ENCODE data around the gene ADD1.

The ADD1 gene

GRCh38 chr4:2923668-2924173 is 80.1 kb downstream of the ADD1 start:
- TF ChIP-seq CTCF (IDR thresholded peaks at IDR 0.05; ENCODE audit: low read depth, low read length, missing control alignments), result no peak
- no peak for DNase-seq (ENCODE audit: extremely low read depth, low read depth)
- no peak overlapping the region for H3K4me3 ChIP-seq (replicated peaks; ENCODE audit: low read depth, low read length)

- H3K4me3 ChIP-seq (replicated peaks; ENCODE audit: low read depth, low read length), result no peak overlapping the region
- no peak for TF ChIP-seq CTCF (IDR thresholded peaks at IDR 0.05; ENCODE audit: low read depth, low read length, missing control alignments)
- no peak for DNase-seq (ENCODE audit: extremely low read depth, low read depth)
These were observed 80.6 kb downstream of the ADD1 start for GRCh38 chr4:2924286-2924685.

GRCh38 chr4:2924765-2925301 is 81.2 kb downstream of the ADD1 start:
- no peak overlapping the region for H3K4me3 ChIP-seq (replicated peaks; ENCODE audit: low read depth, low read length)
- DNase-seq (ENCODE audit: extremely low read depth, low read depth), result no peak
- TF ChIP-seq CTCF (IDR thresholded peaks at IDR 0.05; ENCODE audit: low read depth, low read length, missing control alignments), result no peak

GRCh38 chr4:2925496-2925895 is 81.9 kb downstream of the ADD1 start:
- DNase-seq (ENCODE audit: extremely low read depth, low read depth), result no peak
- no peak for TF ChIP-seq CTCF (IDR thresholded peaks at IDR 0.05; ENCODE audit: low read depth, low read length, missing control alignments)
- no peak overlapping the region for H3K4me3 ChIP-seq (replicated peaks; ENCODE audit: low read depth, low read length)

- H3K4me3 ChIP-seq (replicated peaks; ENCODE audit: low read depth, low read length), result no peak overlapping the region
These were observed 82.6 kb downstream of the ADD1 start for GRCh38 chr4:2925931-2926860.

More at GRCh38 chr4:2925931-2926860, 82.6 kb downstream of the ADD1 start:
- TF ChIP-seq CTCF (IDR thresholded peaks at IDR 0.05; ENCODE audit: low read depth, low read length, missing control alignments), result no peak
- no peak for DNase-seq (ENCODE audit: extremely low read depth, low read depth)

Measured in HFF-Myc (cell line).